ENCODE data around the gene ROS1.
"Not testable (repeated sequence)": the region's sequence is repeated elsewhere in the genome, so short reads cannot be mapped to it uniquely, and the experiment has no call there.

ROS1 gene

DNA sequence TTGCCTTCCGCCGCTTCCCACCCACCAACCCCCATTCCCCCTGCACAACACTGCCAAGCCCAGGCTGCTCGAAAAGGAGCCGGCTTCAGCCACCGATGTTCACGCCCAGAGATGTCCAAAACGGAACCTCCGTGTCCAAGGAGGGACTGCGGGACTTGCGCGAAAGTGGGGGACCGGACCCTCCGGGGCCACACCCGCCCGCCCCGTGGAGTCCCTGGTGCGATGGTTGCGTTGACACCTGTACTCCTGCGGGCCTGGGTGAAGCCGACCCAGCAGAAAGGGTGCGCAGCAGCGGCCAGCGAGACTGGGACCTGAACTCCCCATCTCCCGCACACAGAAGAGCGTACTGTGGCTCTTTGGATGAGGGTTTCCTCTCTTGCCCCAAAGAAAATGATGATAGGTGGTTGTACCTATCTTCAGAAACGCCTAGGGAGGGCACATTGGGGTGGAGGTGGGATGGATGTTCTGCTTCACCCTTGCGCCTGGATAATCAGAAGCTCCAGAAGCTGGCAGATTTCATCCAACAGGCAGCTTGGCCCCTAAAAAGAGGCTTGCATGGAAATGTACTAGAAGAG is 162.3 kb downstream of the ROS1 start:
- in situ Hi-C loops (cut with HindIII; ENCODE audit: low pct_ligation_motif_present, low pct_unique_long_range_greater_than_20kb, low sequenced_read_pairs): no loop called here
- DNase-seq: no peak

DNA sequence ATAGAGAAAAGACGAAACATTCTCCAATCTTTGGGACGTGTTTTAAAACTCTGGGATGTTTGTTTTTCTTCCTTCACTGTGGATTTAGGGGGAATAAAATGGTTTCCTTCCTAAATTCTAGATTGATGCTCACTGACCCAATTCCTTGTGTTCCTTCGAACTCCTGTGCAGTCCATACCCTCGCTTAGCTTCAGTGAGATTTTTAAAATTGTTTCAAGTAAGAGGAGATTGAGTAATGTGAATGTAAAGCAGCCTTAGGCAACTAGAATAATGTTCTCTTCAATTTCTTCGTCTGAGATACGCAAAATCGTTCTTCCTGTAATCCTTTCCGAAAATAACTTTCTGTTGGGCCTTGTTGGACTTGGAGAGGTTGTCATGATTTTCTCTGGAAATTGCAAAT is 162.9 kb downstream of the ROS1 start:
- in situ Hi-C loops (cut with HindIII; ENCODE audit: low pct_ligation_motif_present, low pct_unique_long_range_greater_than_20kb, low sequenced_read_pairs): no loop called here
- DNase-seq: no peak

GRCh38 chr6:117253785-117254184 is 172.0 kb downstream of the ROS1 start:
- no peak for DNase-seq
- in situ Hi-C loops (cut with HindIII; ENCODE audit: low pct_ligation_motif_present, low pct_unique_long_range_greater_than_20kb, low sequenced_read_pairs): no loop called here

- in situ Hi-C loops (cut with HindIII; ENCODE audit: low pct_ligation_motif_present, low pct_unique_long_range_greater_than_20kb, low sequenced_read_pairs); DNase-seq: not testable (repeated sequence)
These were observed 180.8 kb downstream of the ROS1 start for GRCh38 chr6:117244979-117245378.

- in situ Hi-C loops (cut with HindIII; ENCODE audit: low pct_ligation_motif_present, low pct_unique_long_range_greater_than_20kb, low sequenced_read_pairs); DNase-seq: not testable (repeated sequence)
These were observed 181.2 kb downstream of the ROS1 start for GRCh38 chr6:117244571-117244970.

Measured in ACHN (cell line).